A673 (cell line): Measurements from ENCODE around the gene FAM229B. TPM values are rescaled to one million over a fixed set of nuclear protein-coding genes. Genes with fewer than 3 reads are reported as not detected.
"Not testable (repeated sequence)": the region's sequence is repeated elsewhere in the genome, so short reads cannot be mapped to it uniquely, and the experiment has no call there.

ENCODE experiments used
- BruUV-seq: library from RNA; stranded (reverse); fragments of 400-500 nt; replicated peaks from 2 replicates; lab custom pipeline; 2021; lab: Mats Ljungman, UMichigan
- CTCF ChIA-PET: fragments of 300-600 bp; sonication (Branson Sonifier 250); formaldehyde crosslinking; loops from one replicate; lab custom pipeline; 2022; ENCODE audit warnings: antibody characterized with exemption; lab: Charles Lee
- POLR2A ChIA-PET: fragments of 300-600 bp; sonication (Branson Sonifier 250); formaldehyde crosslinking; loops from one replicate; lab custom pipeline; 2022; ENCODE audit warnings: antibody characterized with exemption; ENCODE audit not compliant: low non-redundant PET; lab: Charles Lee
- DNase-seq: peaks from one replicate; pipeline ENCODE4 v3.0.0-alpha.2; 2015; ENCODE audit warnings: low spot score
- H3K27ac ChIP-seq: fragments of 200-600 bp; sonication (generic); 2 replicates; pipeline ENCODE4 v1.5.1; 2016; ENCODE audit warnings: mixed run types, low read depth, mild to moderate bottlenecking, mixed read lengths, antibody characterized with exemption, low read length; ENCODE audit not compliant: poor library complexity, severe bottlenecking
- H3K27me3 ChIP-seq: fragments of 200-600 bp; sonication (generic); replicated peaks from 2 replicates; pipeline ENCODE4 v1.6.1; 2017; ENCODE audit warnings: mixed run types, low read depth, mild to moderate bottlenecking, mixed read lengths, antibody characterized with exemption, low read length; ENCODE audit not compliant: insufficient read depth, poor library complexity
- H3K36me3 ChIP-seq: fragments of 200-600 bp; sonication (generic); 2 replicates; pipeline ENCODE4 v1.6.1; 2016; ENCODE audit warnings: mixed run types, mild to moderate bottlenecking, mixed read lengths, antibody characterized with exemption, low read length; ENCODE audit not compliant: insufficient read depth, poor library complexity, severe bottlenecking
- H3K4me1 ChIP-seq: fragments of 200-600 bp; sonication (generic); 2 replicates; pipeline ENCODE4 v1.6.1; 2017; ENCODE audit warnings: mixed run types, mild to moderate bottlenecking, mixed read lengths, antibody characterized with exemption, low read length; ENCODE audit not compliant: insufficient read depth, poor library complexity, severe bottlenecking
- H3K4me3 ChIP-seq: fragments of 200-600 bp; sonication (generic); 2 replicates; pipeline ENCODE4 v1.5.1; 2016; ENCODE audit warnings: low read depth, mixed run types, mild to moderate bottlenecking, mixed read lengths, low read length; ENCODE audit not compliant: poor library complexity, severe bottlenecking
- H3K9me3 ChIP-seq: fragments of 200-600 bp; sonication (generic); 2 replicates; pipeline ENCODE4 v1.6.1; 2016; ENCODE audit warnings: mixed run types, low read depth, mild to moderate bottlenecking, mixed read lengths, antibody characterized with exemption, low read length; ENCODE audit not compliant: poor library complexity, severe bottlenecking
- CTCF ChIP-seq: fragments of 300-800, 200-600 bp; sonication (generic); conservative IDR thresholded peaks from 2 replicates; pipeline ENCODE4 v1.5.1; 2017; ENCODE audit warnings: low read depth, mild to moderate bottlenecking, antibody characterized with exemption, low read length, moderate library complexity, mixed read lengths
- EZH2 ChIP-seq: fragments of 200-600 bp; sonication (generic); IDR thresholded peaks from 2 replicates; pipeline ENCODE4 v1.6.1; 2017; ENCODE audit warnings: borderline replicate concordance, low read depth, mild to moderate bottlenecking, mixed read lengths, antibody characterized with exemption, low read length; ENCODE audit not compliant: poor library complexity, severe bottlenecking
- intact Hi-C: fragments of 100-400 bp; cut with micrococcal nuclease; formaldehyde crosslinking; loops from one replicate; pipeline ENCODE4 v1.10.0; 2022; ENCODE audit not compliant: unreplicated experiment
- total RNA-seq: library from RNA; stranded (reverse); gene quantifications from 2 replicates; pipeline ENCODE4 v1.2.3, GENCODE V29; 2021

Gene FAM229B
- total RNA-seq, 1 experiment from 2014 or later, result 10.5 TPM

- no TSS peak for BruUV-seq
- Histone ChIP-seq H3K4me3 (peak overlapping the region; percentile 67), H3K4me1 (peaks cover 8% of the 10 kb centered on the region), H3K36me3 (no peaks in the 10 kb centered on the region), H3K27ac (no peak overlapping the region), H3K27me3 (peaks cover 9% of the 10 kb centered on the region), H3K9me3 (no peaks in the 10 kb centered on the region)
- CTCF ChIA-PET, result no interaction called here
- intact Hi-C loops, result loop anchor here (2.0 kb wide), 1 partner anchor 77 kb away; no protein-coding TSS in a partner anchor
- DNase-seq, result peak; percentile 1
- TF ChIP-seq CTCF (no peak), EZH2 (no peak)
- POLR2A ChIA-PET, result no interaction called here
These were observed 525 bp downstream of the FAM229B start for GRCh38 chr6:112087916-112088315.

GRCh38 chr6:112096901-112097300 is 9.5 kb downstream of the FAM229B start:
- CTCF ChIA-PET, result no interaction called here
- H3K36me3 ChIP-seq, result no peaks in the 10 kb centered on the region
- no TSS peak for BruUV-seq
- TF ChIP-seq CTCF, result no peak
- no peak for TF ChIP-seq EZH2
- no peak overlapping the region for H3K27ac ChIP-seq
- H3K27me3 ChIP-seq, result no peaks in the 10 kb centered on the region
- intact Hi-C loops, result no loop called here
- no peak for DNase-seq
- no peaks in the 10 kb centered on the region for H3K4me1 ChIP-seq
- no peaks in the 10 kb centered on the region for H3K9me3 ChIP-seq
- no peak overlapping the region for H3K4me3 ChIP-seq
- POLR2A ChIA-PET, result interaction anchor here (0.6 kb wide), 1 partner anchor 28 kb away, joined by 6 read pairs; no protein-coding TSS in a partner anchor

- H3K27me3 ChIP-seq, result peaks cover 6% of the 10 kb centered on the region
- no TSS peak for BruUV-seq
- intact Hi-C loops, result no loop called here
These were observed 13.2 kb downstream of the FAM229B start for GRCh38 chr6:112100561-112100960.

GRCh38 chr6:112106026-112106425 is 18.6 kb downstream of the FAM229B start:
- H3K27ac ChIP-seq, H3K4me3 ChIP-seq, H3K36me3 ChIP-seq, POLR2A ChIA-PET, BruUV-seq, intact Hi-C loops, H3K4me1 ChIP-seq, H3K27me3 ChIP-seq, DNase-seq, CTCF ChIA-PET, H3K9me3 ChIP-seq: not testable (repeated sequence)

More at GRCh38 chr6:112100561-112100960, 13.2 kb downstream of the FAM229B start:
- Histone ChIP-seq H3K4me1 (no peaks in the 10 kb centered on the region), H3K9me3 (no peaks in the 10 kb centered on the region), H3K36me3 (no peaks in the 10 kb centered on the region), H3K27ac (no peak overlapping the region), H3K4me3 (no peak overlapping the region)
- CTCF ChIA-PET, result no interaction called here
- POLR2A ChIA-PET, result no interaction called here
- no peak for DNase-seq
- TF ChIP-seq EZH2 (no peak), CTCF (no peak)
